Stimulated activated CD8-positive, alpha-beta memory T cell treated with anti-CD3 and anti-CD28 coated beads, Interleukin-4, amount 100 ng/mL, for 48 hours (primary cell): ENCODE measurements around the gene PTGDR.

Experiments used
- DNase-seq: peaks from one replicate; pipeline ENCODE4 v3.0.0-alpha.2; 2020

PTGDR gene

GRCh38 chr14:52313903-52314594 is 46.6 kb downstream of the PTGDR start, which contains the start of gene PTGER2:
PTGER2 (plus strand) TSS chr14:52314312; CDS start chr14:52314549, 237 bp downstream.
- peak; percentile 87 for DNase-seq

GRCh38 chr14:52314595-52315354 is 47.3 kb downstream of the PTGDR start:
- peak; percentile 65 for DNase-seq

- DNase-seq = no peak
Measured at GRCh38 chr14:52315355-52315718, 47.8 kb downstream of the PTGDR start.

GRCh38 chr14:52318062-52318461 is 50.6 kb downstream of the PTGDR start:
- no peak for DNase-seq

GRCh38 chr14:52318826-52319645 is 51.5 kb downstream of the PTGDR start:
- DNase-seq = no peak

DNA sequence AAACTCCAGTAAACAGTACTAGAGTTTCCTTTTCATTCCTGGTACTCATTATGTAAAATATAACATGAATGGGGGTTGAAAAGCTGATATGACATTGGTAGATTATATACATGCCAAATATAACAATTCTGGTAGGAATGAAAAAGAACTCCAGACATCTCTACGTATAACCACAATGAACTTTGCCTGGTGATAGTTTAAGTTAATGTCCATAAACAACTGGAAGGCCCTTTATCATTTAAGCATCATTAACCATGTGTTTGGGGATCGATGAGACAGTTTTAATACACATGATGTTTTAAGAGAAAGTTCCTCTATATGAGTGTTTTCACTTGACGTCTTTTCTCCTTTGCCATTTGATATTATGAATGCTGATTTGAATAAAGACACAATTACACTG is 52.4 kb downstream of the PTGDR start:
- no peak for DNase-seq

DNA sequence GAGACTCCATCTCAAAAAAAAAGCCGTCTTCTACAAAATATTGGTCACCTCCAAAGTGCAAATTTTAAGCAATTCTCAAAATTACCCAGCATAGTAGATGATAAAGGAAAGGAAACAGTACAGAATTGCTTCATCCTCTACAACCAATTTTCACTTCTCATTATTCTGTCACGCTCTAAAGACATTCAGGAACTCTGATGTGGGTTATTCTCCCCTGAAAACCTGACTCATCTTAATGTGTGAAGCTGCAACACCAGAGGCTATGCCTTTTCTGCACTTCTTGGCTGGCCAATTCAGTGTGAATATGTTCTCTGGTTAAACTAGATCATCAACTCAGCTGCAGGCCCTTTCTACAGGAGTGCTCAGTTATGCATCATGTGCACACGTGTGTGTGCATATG is 57.6 kb downstream of the PTGDR start:
- peak; percentile 46 for DNase-seq

DNA sequence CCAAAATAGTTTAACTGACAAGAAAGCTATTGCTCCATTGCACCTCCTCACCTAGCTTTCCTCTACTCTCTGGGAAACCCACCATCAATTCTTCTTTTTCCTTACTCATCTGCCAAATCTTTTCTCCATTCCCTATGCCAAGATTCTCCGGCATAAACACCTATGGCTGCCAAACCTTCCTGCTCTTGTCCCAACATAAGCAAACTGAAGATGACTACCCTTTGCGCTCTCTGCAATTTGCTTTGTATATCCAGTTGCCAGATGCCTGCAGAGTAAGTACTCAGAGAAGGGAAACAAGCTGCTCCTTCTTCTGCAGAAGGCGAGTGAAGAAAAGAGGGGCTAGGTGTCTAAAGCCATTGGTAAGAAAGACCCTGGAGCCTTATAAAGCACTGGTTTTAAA is 58.1 kb downstream of the PTGDR start:
- DNase-seq = no peak
